NCI-H128 (cell line): Measurements from ENCODE around the gene LRP2.
"Not testable (repeated sequence)": the region's sequence is repeated elsewhere in the genome, so short reads cannot be mapped to it uniquely, and the experiment has no call there.

Source experiments
- DNase-seq: peaks from one replicate; lab custom pipeline; 2025; ENCODE audit not compliant: unreplicated experiment; lab: John Stamatoyannopoulos, UW

Gene LRP2

GRCh38 chr2:169348321-169349024 is 13.9 kb downstream of the LRP2 start:
- DNase-seq = no peak

DNA sequence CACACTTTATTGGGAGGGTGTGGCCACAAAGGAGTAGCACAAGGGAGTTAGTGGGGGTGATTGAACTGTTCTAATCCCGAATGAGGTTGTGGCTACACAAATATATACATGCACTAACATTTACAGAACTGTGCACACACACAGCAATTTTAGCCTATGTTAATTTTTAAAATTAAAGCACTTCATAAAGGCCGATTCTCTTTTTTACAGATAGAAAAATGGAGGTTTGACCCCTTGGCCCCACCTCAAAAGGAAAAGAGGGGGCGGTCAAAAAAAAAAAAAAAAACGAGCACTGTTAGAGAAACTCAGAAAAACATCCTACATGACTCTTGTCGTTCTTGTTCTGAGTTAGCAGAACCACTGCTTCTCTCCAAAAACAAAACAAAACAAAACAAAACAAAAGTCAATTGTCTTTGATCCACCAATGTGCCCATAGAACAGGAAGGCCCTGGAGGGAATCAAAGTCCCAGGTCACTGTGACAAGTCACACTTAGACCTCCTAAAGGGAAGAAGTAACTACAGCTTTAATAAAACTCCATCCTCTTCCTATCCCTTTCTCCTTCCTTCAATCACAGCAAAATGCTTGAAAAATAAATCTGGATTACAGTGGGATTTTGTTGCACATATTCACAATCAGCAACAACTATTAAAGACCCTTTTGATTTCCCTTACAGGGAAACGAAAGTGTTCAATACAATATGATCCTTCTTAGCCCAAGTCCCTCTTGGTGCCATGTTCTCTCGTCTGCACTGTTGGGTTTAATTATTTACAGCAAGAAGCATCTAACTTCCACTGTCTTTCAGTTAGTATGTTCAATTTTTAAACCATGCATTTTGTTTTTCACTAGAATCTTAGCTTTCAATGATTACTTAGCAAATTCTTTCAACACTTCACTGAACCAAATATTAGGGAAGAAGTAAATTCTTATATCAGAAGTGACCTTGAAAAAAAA is 16.6 kb downstream of the LRP2 start:
- DNase-seq = no peak

DNA sequence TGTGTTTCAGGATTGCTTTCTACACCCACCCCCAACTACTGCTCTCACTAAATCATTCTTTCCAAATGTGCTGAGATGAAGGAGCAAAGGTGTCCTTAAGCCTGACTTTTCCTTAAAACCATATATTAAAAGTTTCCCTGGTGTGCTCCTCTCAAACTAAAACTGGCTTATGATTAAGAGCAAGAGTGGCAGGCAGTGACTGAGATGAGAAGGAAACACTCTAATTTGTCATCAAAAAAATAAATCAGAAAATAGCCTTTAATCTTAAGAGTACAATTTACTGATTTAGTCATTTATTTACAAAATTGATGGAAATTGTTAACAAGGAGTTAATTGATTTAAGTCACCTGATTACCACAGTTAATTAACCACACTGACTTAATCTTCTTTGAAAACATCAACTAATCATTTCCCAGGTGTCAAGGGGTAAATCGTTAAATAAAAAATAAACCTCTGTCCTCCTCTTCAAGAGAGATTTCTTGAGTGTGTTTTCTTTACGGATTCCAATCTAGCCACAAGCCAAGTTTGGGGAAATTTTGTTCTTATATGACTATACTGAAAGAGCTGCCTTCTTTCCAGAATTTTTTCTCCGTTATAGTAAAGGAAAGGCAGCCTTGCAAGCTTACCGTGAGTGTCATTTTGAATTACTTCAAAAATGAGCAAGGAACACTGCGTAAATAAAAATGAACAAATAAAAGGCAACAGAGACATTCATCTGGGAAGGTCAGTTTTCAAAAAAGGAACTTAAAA is 17.4 kb downstream of the LRP2 start:
- DNase-seq = no peak

DNA sequence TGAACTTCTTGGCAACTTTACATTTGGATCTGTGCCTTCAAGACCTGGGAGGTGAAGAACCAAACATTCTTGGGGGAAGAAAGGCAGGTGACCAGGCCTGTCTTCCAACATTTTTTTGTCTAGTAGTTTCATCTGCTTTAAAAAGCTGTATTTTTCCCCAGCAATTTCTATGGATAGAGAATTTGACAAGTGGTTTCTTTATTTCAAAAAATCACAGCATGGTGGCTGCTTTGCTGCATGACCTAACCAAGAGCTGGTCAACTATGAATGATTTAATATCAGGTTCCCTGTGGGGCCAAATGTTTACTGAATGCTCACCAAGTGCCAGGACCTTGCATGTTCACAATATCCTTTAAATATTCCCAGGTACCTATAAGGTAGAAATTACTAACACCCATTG is 19.1 kb downstream of the LRP2 start:
- DNase-seq = no peak

GRCh38 chr2:169339657-169340056 is 22.7 kb downstream of the LRP2 start:
- DNase-seq = no peak

DNA sequence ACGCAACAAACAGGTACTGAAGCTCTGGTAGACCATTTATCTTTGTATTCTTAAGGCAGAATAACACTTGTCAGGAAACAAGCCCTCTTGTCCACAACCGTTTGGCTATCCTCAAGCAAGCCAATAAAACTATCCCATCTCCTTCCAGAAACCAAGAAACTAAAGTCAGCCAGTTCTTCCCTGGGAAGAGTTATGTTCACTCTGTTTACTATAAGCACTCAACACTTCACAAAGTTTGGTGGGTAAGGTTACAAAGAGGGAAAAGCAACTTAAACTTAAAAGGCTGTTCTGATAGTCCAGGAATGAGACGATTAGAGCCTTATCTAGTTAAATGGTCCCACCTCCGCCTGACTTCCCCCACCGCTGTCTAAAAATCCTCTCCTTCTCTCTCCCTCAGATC is 25.6 kb downstream of the LRP2 start:
- DNase-seq = no peak

DNA sequence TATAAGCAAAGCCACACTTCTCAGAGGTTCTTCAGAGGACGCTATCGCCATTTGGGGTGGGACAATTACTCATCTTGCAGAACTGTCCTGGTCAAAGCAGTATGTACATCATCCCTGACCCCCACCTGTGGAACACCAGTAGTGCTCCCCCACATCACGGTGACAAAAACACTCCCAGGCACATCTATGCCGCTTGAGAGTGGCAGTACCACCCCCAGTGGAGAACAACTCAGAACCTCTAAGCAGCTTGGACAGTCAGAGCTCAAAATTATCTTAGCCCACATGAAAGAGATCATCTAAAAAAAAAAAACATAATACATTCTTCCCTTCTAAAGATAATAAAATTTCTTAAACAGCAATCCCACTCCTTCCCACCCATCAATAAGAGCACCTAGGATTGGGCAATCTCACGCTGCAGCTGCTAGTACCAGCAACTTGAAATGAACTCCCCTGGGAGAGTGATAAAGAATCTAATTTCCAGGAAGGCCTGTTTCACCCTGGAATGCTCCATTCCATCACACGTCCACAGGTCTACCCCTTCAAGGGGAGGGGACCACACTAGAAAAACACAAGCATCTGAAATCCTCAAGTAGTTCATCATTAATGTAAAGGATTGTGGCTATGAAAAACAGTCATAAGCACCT is 31.7 kb downstream of the LRP2 start:
- no peak for DNase-seq

GRCh38 chr2:169329688-169330554 is 32.4 kb downstream of the LRP2 start:
- no peak for DNase-seq

- no peak for DNase-seq
Observed at GRCh38 chr2:169328785-169329184, 33.5 kb downstream of the LRP2 start.

- DNase-seq = not testable (repeated sequence)
Observed at GRCh38 chr2:169327837-169328236, 34.5 kb downstream of the LRP2 start.

- not testable (repeated sequence) for DNase-seq
Observed at GRCh38 chr2:169325886-169326285, 36.4 kb downstream of the LRP2 start.

- DNase-seq = no peak
Observed at GRCh38 chr2:169324581-169325260, 37.6 kb downstream of the LRP2 start.

- DNase-seq = no peak
Observed at GRCh38 chr2:169323841-169324240, 38.5 kb downstream of the LRP2 start.

- no peak for DNase-seq
Observed at GRCh38 chr2:169320561-169320960, 41.8 kb downstream of the LRP2 start.

- no peak for DNase-seq
Observed at GRCh38 chr2:169315357-169315756, 47.0 kb downstream of the LRP2 start.

GRCh38 chr2:169308349-169308748 is 54.0 kb downstream of the LRP2 start:
- not testable (repeated sequence) for DNase-seq

DNA sequence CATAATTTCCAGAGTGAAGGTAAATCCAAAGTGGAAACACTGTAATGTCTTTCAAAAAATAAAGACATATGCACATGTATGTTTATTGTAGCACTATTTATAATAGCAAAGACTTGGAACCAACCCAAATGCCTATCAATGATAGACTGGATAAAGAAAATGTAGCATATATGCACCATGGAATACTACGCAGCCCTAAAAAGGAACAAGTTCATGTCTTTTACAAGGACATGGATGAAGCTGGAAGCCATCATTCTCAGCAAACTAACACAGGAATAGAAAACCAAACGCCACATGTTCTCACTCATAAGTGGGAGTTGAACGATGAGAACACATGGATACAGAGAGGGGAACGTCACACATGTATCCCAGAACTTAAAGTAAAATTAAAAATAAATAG is 57.6 kb downstream of the LRP2 start:
- DNase-seq = not testable (repeated sequence)

DNA sequence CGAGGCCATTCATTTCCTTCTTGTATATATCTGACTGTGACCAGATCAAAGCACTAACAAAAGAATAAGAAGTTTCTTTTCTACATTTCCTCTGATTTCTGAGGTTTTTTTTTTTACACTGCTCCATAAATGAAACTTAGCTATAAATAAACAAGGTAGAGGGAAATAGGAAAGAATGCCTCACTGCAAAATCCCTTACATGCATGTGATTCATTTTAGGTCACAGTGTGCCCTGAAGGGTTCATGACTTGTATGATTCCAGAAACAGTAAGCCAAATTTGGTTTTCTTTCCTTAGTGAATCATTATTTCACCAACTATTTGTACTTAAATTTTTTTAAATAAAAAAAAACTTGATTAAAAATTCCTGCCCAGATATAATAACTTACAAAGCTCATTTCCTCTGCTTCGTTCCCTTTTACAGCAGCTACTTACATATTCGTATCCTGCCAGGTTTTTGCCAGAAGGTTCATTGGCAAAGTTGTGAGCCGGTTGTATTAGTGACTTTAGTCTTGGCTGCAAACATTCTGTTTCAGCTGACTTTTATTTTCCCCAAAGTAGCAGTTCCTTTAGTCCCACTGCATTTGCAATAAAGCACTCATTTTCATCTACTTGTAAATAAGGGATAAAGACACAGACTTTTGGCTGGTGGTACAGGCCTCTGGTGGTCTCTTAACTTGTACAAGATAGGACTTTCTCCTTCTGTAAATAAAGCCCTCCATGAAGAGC is 58.6 kb downstream of the LRP2 start:
- no peak for DNase-seq

DNA sequence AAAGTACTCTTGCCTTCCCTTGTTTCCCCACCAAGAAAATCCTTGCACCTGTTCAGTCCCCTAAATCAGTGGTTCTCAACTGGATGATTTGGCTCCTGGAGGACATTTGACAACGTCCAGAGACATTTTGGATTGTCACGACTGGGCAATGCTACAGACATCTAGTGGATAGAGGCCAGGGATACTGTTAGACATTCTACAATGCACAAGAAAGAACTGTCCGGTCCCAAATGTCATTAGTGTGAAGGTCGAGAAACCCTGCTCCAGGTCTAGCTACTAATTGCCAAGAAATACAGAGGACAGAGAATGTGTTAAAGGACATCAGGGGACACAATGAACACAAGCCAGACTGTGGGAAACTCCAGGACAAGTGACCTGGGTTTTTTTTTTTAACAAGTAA is 60.0 kb downstream of the LRP2 start:
- DNase-seq = no peak
